ENCODE data around the gene SELENOT.

DNA sequence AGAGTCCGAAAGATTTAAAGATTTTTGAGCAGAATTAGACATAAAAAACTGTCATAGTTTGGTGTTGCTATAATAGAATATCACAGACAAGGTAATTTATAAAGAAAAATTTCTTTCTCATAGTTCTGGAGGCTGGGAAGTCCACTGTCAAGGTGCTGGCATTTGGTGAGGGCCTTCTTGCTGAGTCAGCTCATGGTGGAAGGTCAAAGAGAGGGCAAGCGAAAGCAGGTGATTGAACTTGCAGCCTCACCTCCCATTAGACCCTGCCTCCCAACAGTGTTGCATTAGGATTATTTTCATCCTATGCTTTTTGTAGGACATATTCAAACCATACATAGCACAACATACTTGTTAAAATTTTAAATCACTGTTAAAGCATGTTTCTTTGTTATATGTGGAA is 9.9 kb downstream of the SELENOT start:
- TF ChIP-seq, protein P1, sequence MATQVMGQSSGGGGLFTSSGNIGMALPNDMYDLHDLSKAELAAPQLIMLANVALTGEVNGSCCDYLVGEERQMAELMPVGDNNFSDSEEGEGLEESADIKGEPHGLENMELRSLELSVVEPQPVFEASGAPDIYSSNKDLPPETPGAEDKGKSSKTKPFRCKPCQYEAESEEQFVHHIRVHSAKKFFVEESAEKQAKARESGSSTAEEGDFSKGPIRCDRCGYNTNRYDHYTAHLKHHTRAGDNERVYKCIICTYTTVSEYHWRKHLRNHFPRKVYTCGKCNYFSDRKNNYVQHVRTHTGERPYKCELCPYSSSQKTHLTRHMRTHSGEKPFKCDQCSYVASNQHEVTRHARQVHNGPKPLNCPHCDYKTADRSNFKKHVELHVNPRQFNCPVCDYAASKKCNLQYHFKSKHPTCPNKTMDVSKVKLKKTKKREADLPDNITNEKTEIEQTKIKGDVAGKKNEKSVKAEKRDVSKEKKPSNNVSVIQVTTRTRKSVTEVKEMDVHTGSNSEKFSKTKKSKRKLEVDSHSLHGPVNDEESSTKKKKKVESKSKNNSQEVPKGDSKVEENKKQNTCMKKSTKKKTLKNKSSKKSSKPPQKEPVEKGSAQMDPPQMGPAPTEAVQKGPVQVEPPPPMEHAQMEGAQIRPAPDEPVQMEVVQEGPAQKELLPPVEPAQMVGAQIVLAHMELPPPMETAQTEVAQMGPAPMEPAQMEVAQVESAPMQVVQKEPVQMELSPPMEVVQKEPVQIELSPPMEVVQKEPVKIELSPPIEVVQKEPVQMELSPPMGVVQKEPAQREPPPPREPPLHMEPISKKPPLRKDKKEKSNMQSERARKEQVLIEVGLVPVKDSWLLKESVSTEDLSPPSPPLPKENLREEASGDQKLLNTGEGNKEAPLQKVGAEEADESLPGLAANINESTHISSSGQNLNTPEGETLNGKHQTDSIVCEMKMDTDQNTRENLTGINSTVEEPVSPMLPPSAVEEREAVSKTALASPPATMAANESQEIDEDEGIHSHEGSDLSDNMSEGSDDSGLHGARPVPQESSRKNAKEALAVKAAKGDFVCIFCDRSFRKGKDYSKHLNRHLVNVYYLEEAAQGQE (IDR thresholded peaks at IDR 0.05; ENCODE audit: borderline replicate concordance): no peak
- TF ChIP-seq EP300 (conservative IDR thresholded peaks at IDR 0.05; ENCODE audit: poor library complexity, severe bottlenecking): no peak
- TF ChIP-seq, protein P2, sequence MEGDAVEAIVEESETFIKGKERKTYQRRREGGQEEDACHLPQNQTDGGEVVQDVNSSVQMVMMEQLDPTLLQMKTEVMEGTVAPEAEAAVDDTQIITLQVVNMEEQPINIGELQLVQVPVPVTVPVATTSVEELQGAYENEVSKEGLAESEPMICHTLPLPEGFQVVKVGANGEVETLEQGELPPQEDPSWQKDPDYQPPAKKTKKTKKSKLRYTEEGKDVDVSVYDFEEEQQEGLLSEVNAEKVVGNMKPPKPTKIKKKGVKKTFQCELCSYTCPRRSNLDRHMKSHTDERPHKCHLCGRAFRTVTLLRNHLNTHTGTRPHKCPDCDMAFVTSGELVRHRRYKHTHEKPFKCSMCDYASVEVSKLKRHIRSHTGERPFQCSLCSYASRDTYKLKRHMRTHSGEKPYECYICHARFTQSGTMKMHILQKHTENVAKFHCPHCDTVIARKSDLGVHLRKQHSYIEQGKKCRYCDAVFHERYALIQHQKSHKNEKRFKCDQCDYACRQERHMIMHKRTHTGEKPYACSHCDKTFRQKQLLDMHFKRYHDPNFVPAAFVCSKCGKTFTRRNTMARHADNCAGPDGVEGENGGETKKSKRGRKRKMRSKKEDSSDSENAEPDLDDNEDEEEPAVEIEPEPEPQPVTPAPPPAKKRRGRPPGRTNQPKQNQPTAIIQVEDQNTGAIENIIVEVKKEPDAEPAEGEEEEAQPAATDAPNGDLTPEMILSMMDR (IDR thresholded peaks at IDR 0.05; ENCODE audit: poor library complexity, severe bottlenecking): no peak

All from neural cell (in vitro differentiated cells).